Mucosa of gallbladder (tissue), 1 donor: ENCODE results near the gene TNFRSF9. TPM values are rescaled to one million over a fixed set of nuclear protein-coding genes. Genes with fewer than 3 reads are reported as not detected.
A peak's percentile ranks its signal among the peaks of the same experiment; 100 is the strongest.
"Not testable (repeated sequence)": the region's sequence is repeated elsewhere in the genome, so short reads cannot be mapped to it uniquely, and the experiment has no call there.

Experiments
- DNase-seq: peaks from one replicate; pipeline ENCODE4 v3.0.0-alpha.2; 2020; ENCODE audit warnings: low spot score
- total RNA-seq: library from RNA; stranded (reverse); gene quantifications from one replicate; pipeline ENCODE4 v1.2.1, GENCODE V29; 2021
- donor health status: DM: no; HTN: no; CAD: no.

The TNFRSF9 gene
- total RNA-seq, 1 donor from 2014 or later: 0.35 TPM

- DNase-seq: peak; percentile 100
Observed at GRCh38 chr1:7961216-7962013, 20.8 kb upstream of the TNFRSF9 start, which contains the start of gene PARK7. PARK7 (plus strand) TSS chr1:7961711; CDS start chr1:7962786, 1,075 bp downstream.

DNA sequence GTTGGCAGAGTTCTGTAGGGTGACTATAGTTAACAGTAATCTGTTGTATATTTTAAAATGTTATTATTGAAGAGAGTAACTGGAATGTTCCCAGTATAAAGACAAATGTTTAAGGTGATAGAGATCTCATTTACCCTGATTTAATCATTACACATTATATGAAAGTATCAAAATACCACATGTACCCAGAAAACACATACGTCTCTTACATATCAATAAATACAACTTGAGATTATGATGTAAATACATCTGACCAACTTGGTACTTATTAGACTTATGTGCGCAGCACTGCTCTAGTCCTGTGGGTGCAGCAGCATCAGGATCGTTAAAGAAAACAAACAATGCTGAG is 20.2 kb upstream of the TNFRSF9 start:
- no peak for DNase-seq

GRCh38 chr1:7960165-7960564 is 19.5 kb upstream of the TNFRSF9 start:
- no peak for DNase-seq

DNA sequence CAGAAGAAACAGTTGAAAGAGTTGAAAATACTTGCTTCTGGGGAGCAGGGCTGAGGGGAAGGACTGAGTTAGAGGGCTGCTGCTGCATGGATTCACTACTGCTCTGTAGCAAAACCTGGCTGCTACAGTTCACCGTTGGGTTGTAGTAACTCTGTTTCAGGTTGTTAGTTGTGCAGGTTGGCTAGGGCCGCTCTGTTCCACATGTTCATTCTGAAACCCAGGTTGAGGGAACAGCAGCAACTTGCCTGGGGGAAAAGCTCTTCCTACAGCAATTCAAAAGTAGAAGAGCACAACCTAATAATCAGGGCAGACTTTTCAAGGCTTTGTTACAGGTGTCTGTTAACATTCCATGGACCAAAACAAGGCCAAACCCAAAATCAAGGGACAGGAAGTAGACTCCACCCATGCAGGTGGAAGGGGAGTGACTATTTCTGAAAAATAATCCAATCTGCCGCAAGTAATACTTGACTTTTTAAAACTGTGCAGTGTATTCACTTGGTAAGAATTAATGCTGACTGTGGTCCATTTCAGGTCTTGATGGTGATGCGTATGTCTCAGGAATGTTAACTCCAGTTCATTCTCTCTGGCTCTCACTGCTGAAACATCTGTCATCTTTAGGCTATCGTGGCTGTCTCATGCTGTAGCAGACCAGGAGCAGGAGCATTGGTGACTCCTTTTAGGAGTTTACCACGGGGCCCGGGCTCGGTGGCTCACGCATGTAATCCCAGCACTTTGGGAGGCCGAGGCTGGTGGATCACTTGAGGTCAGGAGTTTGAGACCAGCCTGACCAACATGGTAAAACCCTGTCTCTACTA is 15.8 kb upstream of the TNFRSF9 start:
- no peak for DNase-seq

GRCh38 chr1:7954683-7955082 is 14.0 kb upstream of the TNFRSF9 start:
- no peak for DNase-seq

GRCh38 chr1:7953850-7954609 is 13.4 kb upstream of the TNFRSF9 start:
- peak; percentile 94 for DNase-seq

DNA sequence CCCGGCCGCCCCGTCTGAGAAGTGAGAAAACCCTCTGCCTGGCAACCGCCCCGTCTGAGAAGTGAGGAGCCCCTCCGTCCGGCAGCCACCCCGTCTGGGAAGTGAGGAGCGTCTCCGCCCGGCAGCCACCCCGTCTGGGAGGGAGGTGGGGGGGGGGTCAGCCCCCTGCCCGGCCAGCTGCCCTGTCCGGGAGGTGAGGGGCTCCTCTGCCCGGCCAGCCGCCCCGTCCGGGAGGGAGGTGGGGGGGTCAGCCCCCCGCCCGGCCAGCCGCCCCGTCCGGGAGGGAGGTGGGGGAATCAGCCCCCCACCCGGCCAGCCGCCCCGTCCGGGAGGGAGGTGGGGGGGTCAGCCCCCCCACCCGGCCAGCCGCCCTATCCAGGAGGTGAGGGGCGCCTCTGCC is 12.2 kb upstream of the TNFRSF9 start:
- not testable (repeated sequence) for DNase-seq

DNA sequence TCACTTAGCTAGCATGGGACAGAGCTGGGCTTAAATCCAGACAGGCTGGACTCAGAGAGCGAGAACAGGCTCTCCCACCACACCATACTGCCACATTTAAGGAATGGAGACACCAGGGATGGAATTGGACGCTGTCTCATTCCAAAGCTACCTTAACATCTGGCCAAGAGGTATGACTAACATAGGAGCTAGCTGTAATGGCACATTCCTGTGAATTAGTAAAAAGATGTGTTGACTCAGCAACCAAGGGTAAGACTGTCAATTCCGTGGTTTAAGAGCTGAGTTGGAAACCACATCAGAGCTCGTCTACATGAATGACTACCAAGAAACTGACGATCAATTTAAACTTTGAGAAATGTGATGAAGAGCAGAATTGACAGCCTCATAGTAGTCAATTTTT is 8.3 kb upstream of the TNFRSF9 start:
- DNase-seq: no peak

DNA sequence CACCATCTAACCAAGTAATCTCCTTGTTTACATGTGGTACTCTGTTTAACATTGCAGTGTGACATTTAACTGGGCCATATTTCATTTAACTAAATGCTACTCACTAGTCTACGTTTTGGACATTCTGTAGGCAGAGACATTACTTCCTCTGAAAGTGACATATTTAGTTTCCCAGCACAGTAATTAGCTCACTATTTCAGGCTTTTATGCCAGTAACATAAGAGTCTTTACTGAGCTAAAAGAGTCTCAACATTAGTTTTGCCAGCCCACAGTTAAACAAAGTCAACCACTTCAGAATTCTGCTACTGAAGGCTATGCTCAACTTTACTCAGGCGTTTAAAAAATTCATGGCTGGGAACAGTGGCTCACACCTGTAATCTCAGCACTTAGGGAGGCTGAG is 2.6 kb upstream of the TNFRSF9 start:
- DNase-seq: no peak

- peak; percentile 54 for DNase-seq
Observed at GRCh38 chr1:7942214-7942921, 1.7 kb upstream of the TNFRSF9 start.

- no peak for DNase-seq
Observed at GRCh38 chr1:7941437-7941793, 776 bp upstream of the TNFRSF9 start.

- DNase-seq: no peak
Observed at GRCh38 chr1:7940034-7940433, 605 bp downstream of the TNFRSF9 start.

DNA sequence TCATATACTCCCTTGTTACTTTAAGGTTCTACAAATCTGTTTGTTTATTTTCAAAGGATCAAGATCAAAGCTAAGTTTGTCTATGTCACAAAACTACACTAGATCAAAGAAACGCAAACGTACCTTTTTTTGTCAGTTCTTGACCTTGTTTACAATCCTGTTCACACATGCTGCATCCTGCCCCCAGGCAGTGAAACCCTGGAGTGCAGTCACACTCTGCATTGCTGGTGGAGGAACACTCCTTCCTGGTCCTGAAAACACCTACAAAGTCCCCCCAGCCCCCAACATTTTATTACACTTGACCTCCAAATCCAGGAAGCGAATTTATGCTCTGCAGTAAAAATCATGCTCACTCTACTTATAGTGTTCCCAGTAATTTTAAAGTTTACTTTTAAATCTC is 2.6 kb downstream of the TNFRSF9 start:
- DNase-seq: no peak

DNA sequence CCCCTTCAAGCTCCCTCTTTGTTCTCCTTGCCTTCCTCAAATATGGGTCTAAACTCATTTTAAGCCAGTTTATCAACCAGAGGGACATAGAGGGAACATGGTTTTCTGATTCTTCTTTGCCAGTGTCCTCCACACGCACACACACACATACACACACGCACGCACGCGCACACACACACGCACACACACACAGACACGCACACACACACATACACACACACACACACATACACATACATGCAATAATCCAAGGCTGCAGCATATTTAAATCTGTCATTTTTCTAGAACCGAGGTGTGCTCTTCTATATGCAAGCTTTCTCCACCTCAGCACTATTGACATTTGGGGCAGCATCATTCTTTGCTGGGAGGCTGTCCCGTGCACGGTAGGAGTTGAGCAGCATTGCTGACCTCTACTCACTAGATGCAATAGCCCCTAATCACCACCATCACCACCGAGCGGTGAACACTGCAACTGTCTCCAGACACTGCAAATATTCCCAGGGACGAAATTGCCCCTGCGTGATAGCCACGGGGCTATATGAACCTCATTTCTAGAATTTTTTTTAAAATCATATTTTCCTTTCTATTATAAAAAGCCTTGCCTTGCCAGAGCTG is 8.0 kb downstream of the TNFRSF9 start:
- no peak for DNase-seq

DNA sequence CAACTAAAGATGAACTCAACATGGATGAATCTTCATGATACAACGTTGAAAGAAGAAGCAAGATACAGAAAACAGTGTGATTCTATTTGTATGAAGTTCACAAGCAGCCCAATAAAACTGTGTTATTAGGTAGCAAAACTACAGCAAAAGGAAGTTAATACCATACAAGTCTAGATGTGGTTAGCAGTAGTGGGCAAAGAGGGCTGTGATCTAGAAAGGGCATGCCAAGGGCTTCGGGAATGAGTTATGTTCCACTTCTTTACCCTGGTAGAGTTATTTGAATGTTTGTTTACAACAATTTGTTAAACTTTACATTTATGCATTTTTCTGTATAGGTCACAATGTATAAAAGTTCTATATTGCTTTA is 9.2 kb downstream of the TNFRSF9 start:
- DNase-seq: no peak

GRCh38 chr1:7930645-7931445 is 9.8 kb downstream of the TNFRSF9 start:
- DNase-seq: no peak

DNA sequence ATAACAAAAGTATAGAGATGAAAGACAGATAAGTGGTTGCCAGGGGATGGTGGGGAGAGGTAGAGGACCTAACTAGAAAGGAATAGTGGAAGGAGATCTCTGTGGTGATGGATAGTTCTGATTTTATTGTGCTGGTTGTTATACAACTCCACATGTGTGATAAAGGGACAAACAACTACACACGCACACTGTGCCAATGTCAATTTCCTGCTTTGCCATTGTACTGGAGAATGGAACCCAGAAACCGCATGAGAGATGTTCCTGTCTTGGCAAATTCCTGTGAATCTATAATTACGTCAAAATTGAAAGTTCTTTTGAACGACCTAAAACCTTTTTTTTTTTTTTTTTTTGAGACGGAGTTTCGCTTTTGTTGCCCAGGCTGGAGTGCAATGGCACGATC is 11.0 kb downstream of the TNFRSF9 start:
- no peak for DNase-seq

DNA sequence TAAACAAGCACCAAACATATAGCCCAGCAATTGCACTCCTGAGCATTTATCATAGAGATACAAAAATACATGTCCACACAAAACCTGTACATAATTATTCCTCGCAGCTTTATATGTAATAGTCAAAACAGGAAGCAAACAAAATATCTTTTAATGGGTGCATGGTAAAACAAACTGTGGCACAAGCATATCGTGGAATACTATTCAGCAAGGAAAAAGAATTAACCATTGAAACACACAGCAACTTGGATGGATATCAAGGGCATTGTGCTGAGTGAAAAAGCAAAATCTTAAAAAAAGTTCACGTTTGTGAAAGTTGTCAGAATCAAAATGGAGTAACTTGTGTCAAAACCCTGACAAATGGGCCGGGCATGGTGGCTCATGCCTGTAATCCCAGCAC is 12.4 kb downstream of the TNFRSF9 start:
- DNase-seq: no peak

- DNase-seq: not testable (repeated sequence)
Observed at GRCh38 chr1:7927061-7927460, 13.6 kb downstream of the TNFRSF9 start.

DNA sequence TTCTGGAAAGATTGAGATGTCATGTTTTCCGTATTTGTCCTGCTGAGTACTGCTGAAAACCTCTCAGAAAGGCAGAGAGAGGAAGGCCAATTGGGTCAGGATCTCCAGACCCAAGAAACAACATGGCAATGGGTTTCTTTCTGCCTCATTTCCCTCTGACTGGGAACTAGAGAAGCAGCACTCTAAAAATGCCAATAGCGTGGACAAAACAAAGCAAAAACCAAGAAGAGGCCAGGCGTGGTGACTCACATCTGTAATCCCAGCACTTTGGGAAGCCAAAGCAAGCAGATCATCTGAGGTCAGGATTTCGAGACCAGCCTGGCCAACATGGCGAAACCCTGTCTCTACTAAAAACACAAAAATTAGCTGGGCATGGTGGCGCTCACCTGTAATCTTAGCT is 18.3 kb downstream of the TNFRSF9 start:
- DNase-seq: no peak

DNA sequence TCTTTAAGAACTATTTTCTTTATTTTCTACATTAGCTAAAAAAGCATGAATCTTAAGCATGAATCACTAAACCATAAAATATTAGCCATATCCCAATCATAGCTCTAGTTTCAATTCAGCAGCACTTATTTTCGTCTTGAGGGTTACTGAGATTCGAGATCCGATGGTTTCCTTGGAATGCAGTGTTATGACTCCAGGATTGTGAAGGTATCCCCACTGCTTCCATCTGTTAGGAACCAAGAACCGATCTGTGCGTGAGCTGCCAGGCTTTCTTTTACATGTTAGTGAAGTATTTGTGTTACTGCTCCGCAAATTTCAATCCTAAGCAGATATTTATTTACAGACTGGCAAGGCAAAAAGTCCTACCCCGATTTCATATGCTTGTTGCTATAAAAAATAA is 18.8 kb downstream of the TNFRSF9 start:
- DNase-seq: no peak
